VCaP (cell line): ENCODE measurements around the gene ELF1.
"Not testable (repeated sequence)": the region's sequence is repeated elsewhere in the genome, so short reads cannot be mapped to it uniquely, and the experiment has no call there.

Source experiments
- H3K27ac ChIP-seq: fragments of 450-650 bp; 2 replicates; pipeline ENCODE4 v1.5.1; 2017
- CTCF ChIP-seq: fragments of 450-650 bp; conservative IDR thresholded peaks from 2 replicates; pipeline ENCODE4 v1.5.1; 2017; ENCODE audit warnings: mild to moderate bottlenecking, moderate library complexity

The ELF1 gene

GRCh38 chr13:40916207-40916998, 102.7 kb downstream of the ELF1 start:
- no peak for TF ChIP-seq CTCF
- H3K27ac ChIP-seq = no peak overlapping the region

GRCh38 chr13:40914863-40915262, 104.3 kb downstream of the ELF1 start:
- H3K27ac ChIP-seq = not testable (repeated sequence)

GRCh38 chr13:40911341-40911740, 107.8 kb downstream of the ELF1 start:
- no peak for TF ChIP-seq CTCF

GRCh38 chr13:40910324-40911050, 108.6 kb downstream of the ELF1 start:
- no peak overlapping the region for H3K27ac ChIP-seq
- TF ChIP-seq CTCF = no peak

More at GRCh38 chr13:40911341-40911740, 107.8 kb downstream of the ELF1 start:
- no peak overlapping the region for H3K27ac ChIP-seq

- not testable (repeated sequence) for H3K27ac ChIP-seq
Measured at GRCh38 chr13:40909541-40910200, 109.4 kb downstream of the ELF1 start.

- no peak overlapping the region for H3K27ac ChIP-seq
- no peak for TF ChIP-seq CTCF
Measured at GRCh38 chr13:40908546-40908945, 110.6 kb downstream of the ELF1 start.

GRCh38 chr13:40901032-40901431, 118.1 kb downstream of the ELF1 start:
- not testable (repeated sequence) for H3K27ac ChIP-seq

GRCh38 chr13:40900568-40900967, 118.5 kb downstream of the ELF1 start:
- not testable (repeated sequence) for H3K27ac ChIP-seq

GRCh38 chr13:40897053-40897452, 122.1 kb downstream of the ELF1 start:
- H3K27ac ChIP-seq = peak overlapping the region; percentile 57; the same call in 1 of the 2 replicates
- no peak for TF ChIP-seq CTCF
